ENCODE measurements around the gene MORC3. TPM values are rescaled to one million over a fixed set of nuclear protein-coding genes. Genes with fewer than 3 reads are reported as not detected.
A peak's percentile ranks its signal among the peaks of the same experiment; 100 is the strongest.
"Not testable (repeated sequence)": the region's sequence is repeated elsewhere in the genome, so short reads cannot be mapped to it uniquely, and the experiment has no call there.

MORC3 gene
- total RNA-seq, 3 donors from 2014 or later (not counting 1 experiment from before 2014, with no cell fraction given), result 59.7 to 74.1 (median 64.8) TPM

- peak overlapping the region; percentile 56 for H3K4me3 Mint-ChIP-seq
- H3K27ac Mint-ChIP-seq, result peak overlapping the region; percentile 84 to 93
- no peaks in the 10 kb centered on the region for H3K27me3 Mint-ChIP-seq (ENCODE audit: low read depth in 2 of 2)
- no peaks in the 10 kb centered on the region for H3K9me3 Mint-ChIP-seq
- peaks cover 67% of the 10 kb centered on the region for H3K36me3 ChIP-seq (ENCODE audit: control insufficient read depth, insufficient read depth, low read length)
- H3K4me3 ChIP-seq (ENCODE audit: low read length), result no peak overlapping the region
- no peaks in the 10 kb centered on the region for H3K9me3 ChIP-seq (ENCODE audit: control insufficient read depth, insufficient read depth, low read length)
- peaks cover 23% of the 10 kb centered on the region for H3K36me3 Mint-ChIP-seq
- ATAC-seq (peak; percentile 65 to 94 (median 79)), DNase-seq (no peak)
- no peaks in the 10 kb centered on the region for H3K27me3 ChIP-seq (ENCODE audit: control insufficient read depth, insufficient read depth, low read length)
- WGBS (ENCODE audit: insufficient coverage), result 85% methylated on average over 2 of the region's 3 CpGs
- TF ChIP-seq CTCF (IDR thresholded peaks at IDR 0.05), result no peak
- no peak overlapping the region for H3K27ac ChIP-seq (ENCODE audit: low read length)
- H3K4me1 Mint-ChIP-seq, result peaks cover 30 to 36% of the 10 kb centered on the region in 2 donors
- no peaks in the 10 kb centered on the region for H3K4me1 ChIP-seq (ENCODE audit: control insufficient read depth, insufficient read depth, low read length)
- intact Hi-C loops (cut with micrococcal nuclease), result no loop called here
These were observed 17.1 kb downstream of the MORC3 start for GRCh38 chr21:36337099-36337509.

- H3K4me3 ChIP-seq (ENCODE audit: low read length), result no peak overlapping the region
- no peaks in the 10 kb centered on the region for H3K9me3 ChIP-seq (ENCODE audit: control insufficient read depth, insufficient read depth, low read length)
- H3K27ac ChIP-seq (ENCODE audit: low read length), result no peak overlapping the region
- H3K27me3 ChIP-seq (ENCODE audit: control insufficient read depth, insufficient read depth, low read length), result no peaks in the 10 kb centered on the region
- ATAC-seq (no peak), DNase-seq (no peak)
- Mint-ChIP-seq H3K4me1 (peaks cover 25 to 31% of the 10 kb centered on the region in 2 donors), H3K27ac (peak overlapping the region in 1 of 2 donors; percentile 93), H3K9me3 (no peaks in the 10 kb centered on the region), H3K27me3 (ENCODE audit: low read depth in 2 of 2) (no peaks in the 10 kb centered on the region), H3K4me3 (no peak overlapping the region), H3K36me3 (peaks cover 23% of the 10 kb centered on the region)
- intact Hi-C loops (cut with micrococcal nuclease), result no loop called here
- no peaks in the 10 kb centered on the region for H3K4me1 ChIP-seq (ENCODE audit: control insufficient read depth, insufficient read depth, low read length)
- WGBS (ENCODE audit: insufficient coverage), result 96% methylated on average over 10 of the region's 10 CpGs
- TF ChIP-seq CTCF (IDR thresholded peaks at IDR 0.05), result no peak
- H3K36me3 ChIP-seq (ENCODE audit: control insufficient read depth, insufficient read depth, low read length), result peaks cover 82% of the 10 kb centered on the region
These were observed 19.0 kb downstream of the MORC3 start for GRCh38 chr21:36338975-36339374.

GRCh38 chr21:36342581-36342980 is 22.6 kb downstream of the MORC3 start:
- H3K4me3 ChIP-seq (ENCODE audit: low read length); H3K27ac ChIP-seq (ENCODE audit: low read length); H3K27ac Mint-ChIP-seq; H3K4me1 ChIP-seq (ENCODE audit: control insufficient read depth, insufficient read depth, low read length); intact Hi-C loops (cut with micrococcal nuclease); ATAC-seq; H3K27me3 Mint-ChIP-seq (ENCODE audit: low read depth in 2 of 2); H3K9me3 ChIP-seq (ENCODE audit: control insufficient read depth, insufficient read depth, low read length); H3K4me3 Mint-ChIP-seq; DNase-seq; H3K4me1 Mint-ChIP-seq; H3K9me3 Mint-ChIP-seq; H3K27me3 ChIP-seq (ENCODE audit: control insufficient read depth, insufficient read depth, low read length): not testable (repeated sequence)
- 100% methylated on average over 7 of the region's 7 CpGs for WGBS (ENCODE audit: insufficient coverage)
- H3K36me3 ChIP-seq (ENCODE audit: control insufficient read depth, insufficient read depth, low read length), result peaks cover 91% of the 10 kb centered on the region
- peaks cover 20% of the 10 kb centered on the region for H3K36me3 Mint-ChIP-seq

- no peak overlapping the region for H3K27ac ChIP-seq (ENCODE audit: low read length)
- intact Hi-C loops (cut with micrococcal nuclease), result no loop called here
- Mint-ChIP-seq H3K4me1 (peaks cover 0 to 4% of the 10 kb centered on the region in 2 donors), H3K27ac (peak overlapping the region; percentile 51 to 54), H3K36me3 (peaks cover 16% of the 10 kb centered on the region), H3K4me3 (no peak overlapping the region), H3K9me3 (no peaks in the 10 kb centered on the region), H3K27me3 (ENCODE audit: low read depth in 2 of 2) (no peaks in the 10 kb centered on the region)
- H3K36me3 ChIP-seq (ENCODE audit: control insufficient read depth, insufficient read depth, low read length), result peaks cover 89% of the 10 kb centered on the region
- ATAC-seq, result no peak
- no peaks in the 10 kb centered on the region for H3K4me1 ChIP-seq (ENCODE audit: control insufficient read depth, insufficient read depth, low read length)
- TF ChIP-seq CTCF (IDR thresholded peaks at IDR 0.05), result no peak
- 82% methylated on average over 1 of the region's 1 CpG for WGBS (ENCODE audit: insufficient coverage)
- H3K4me3 ChIP-seq (ENCODE audit: low read length), result no peak overlapping the region
- DNase-seq, result no peak
- H3K9me3 ChIP-seq (ENCODE audit: control insufficient read depth, insufficient read depth, low read length), result no peaks in the 10 kb centered on the region
- no peaks in the 10 kb centered on the region for H3K27me3 ChIP-seq (ENCODE audit: control insufficient read depth, insufficient read depth, low read length)
These were observed 24.9 kb downstream of the MORC3 start for GRCh38 chr21:36344931-36345330.

Data from natural killer cell (primary cell).